ENCODE measurements around the gene GPR15. TPM values are rescaled to one million over a fixed set of nuclear protein-coding genes. Genes with fewer than 3 reads are reported as not detected.

Gene GPR15
- total RNA-seq, 1 experiment from 2014 or later: not detected

- Histone ChIP-seq H2BK12ac (ENCODE audit: insufficient read length, low read depth, low read length) (no peak overlapping the region), H2BK120ac (ENCODE audit: low read depth, low read length, poor library complexity, severe bottlenecking) (no peak overlapping the region), H3K79me1 (ENCODE audit: insufficient read depth, low read depth, low read length, poor library complexity, severe bottlenecking) (no peaks in the 10 kb centered on the region), H4K5ac (ENCODE audit: insufficient read length, low read depth, low read length) (no peak overlapping the region), H2BK15ac (ENCODE audit: low read depth, low read length) (no peak overlapping the region), H3K14ac (ENCODE audit: insufficient read depth, low read length) (no peak overlapping the region), H3K4me1 (ENCODE audit: insufficient read depth, low read length) (no peaks in the 10 kb centered on the region), H4K20me1 (ENCODE audit: control insufficient read depth, insufficient read depth, insufficient read length) (no peaks in the 10 kb centered on the region), H4K91ac (ENCODE audit: insufficient read length, low read depth, low read length) (no peak overlapping the region), H4K8ac (replicated peaks; ENCODE audit: insufficient read length, low read depth, low read length) (no peak overlapping the region), H3K18ac (ENCODE audit: insufficient read length, low read depth, low read length) (no peak overlapping the region), H3K4me2 (ENCODE audit: insufficient read depth, insufficient read length, low read length) (no peak overlapping the region), H2BK5ac (ENCODE audit: insufficient read length, low read length) (no peak overlapping the region), H3K27ac (ENCODE audit: insufficient read length, low read depth, low read length) (no peak overlapping the region), H3K27me3 (ENCODE audit: insufficient read depth, low read length) (no peaks in the 10 kb centered on the region), H3K9me3 (ENCODE audit: control insufficient read depth, low read depth, low read length) (no peaks in the 10 kb centered on the region), H2AFZ (ENCODE audit: low read length) (no peak overlapping the region), H3K56ac (ENCODE audit: insufficient read length, low read depth, low read length) (no peak overlapping the region), H3T11ph (ENCODE audit: low read length) (no peak overlapping the region), H3K23ac (ENCODE audit: insufficient read length, low read depth, low read length) (no peak overlapping the region), H3K9ac (ENCODE audit: extremely low read depth, insufficient read length, low read length) (no peak overlapping the region), H2BK20ac (ENCODE audit: low read depth, low read length, poor library complexity, severe bottlenecking) (no peak overlapping the region), H3K79me2 (ENCODE audit: insufficient read depth, low read length) (no peaks in the 10 kb centered on the region), H2AK5ac (ENCODE audit: insufficient read length, low read length) (no peak overlapping the region), H3K23me2 (ENCODE audit: insufficient read length, low read depth, low read length, poor library complexity, severe bottlenecking) (no peaks in the 10 kb centered on the region), H3K4ac (ENCODE audit: low read depth, low read length) (no peak overlapping the region)
- H3K9me3 Mint-ChIP-seq: no peaks in the 10 kb centered on the region
- no peak overlapping the region for H3K27ac Mint-ChIP-seq
- H3K4me3 Mint-ChIP-seq: no peak overlapping the region
- peaks cover 0 to 5% of the 10 kb centered on the region in 2 experiments; a peak in 1 of 4 replicates for H3K4me1 Mint-ChIP-seq
- no peaks in the 10 kb centered on the region for H3K27me3 Mint-ChIP-seq (ENCODE audit: low read depth)
- no peak for TF ChIP-seq CTCF (conservative IDR thresholded peaks at IDR 0.05)
- DNase-seq: no peak
- H3K36me3 Mint-ChIP-seq (ENCODE audit: insufficient read depth in 1 of 3, low read depth in 3 of 3): no peaks in the 10 kb centered on the region
- WGBS (ENCODE audit: extremely low coverage, insufficient read length, low lambda C conversion rate): no CpG with 5 or more reads among the region's 2 CpGs
Observed at GRCh38 chr3:98553753-98554152, 22.0 kb downstream of the GPR15 start.
